AG04450 (cell line): ENCODE measurements around the gene HSD17B1. TPM values are rescaled to one million over a fixed set of nuclear protein-coding genes. Genes with fewer than 3 reads are reported as not detected.

ENCODE experiments used
- CTCF ChIA-PET: fragments of 300-600, 350-600 bp; formaldehyde crosslinking; extraction: SDS; loops from one replicate; lab custom pipeline; 2022; ENCODE audit warnings: antibody characterized with exemption, inconsistent platforms; lab: Charles Lee
- POLR2A ChIA-PET: fragments of 350-600 bp; formaldehyde crosslinking; extraction: SDS; loops from one replicate; lab custom pipeline; 2021; ENCODE audit warnings: antibody characterized with exemption, inconsistent platforms; lab: Yijun Ruan, JAX
- DNase-seq: peaks from one replicate; pipeline ENCODE4 v3.0.0-alpha.2; 2011; ENCODE audit warnings: low read depth, low spot score
- H3K27ac ChIP-seq: one replicate; pipeline ENCODE4 v1.5.1; 2012; ENCODE audit warnings: low read depth, low read length, control low read depth
- H3K27me3 ChIP-seq: one replicate; pipeline ENCODE4 v1.6.0; 2012; ENCODE audit warnings: low read length; ENCODE audit not compliant: control insufficient read depth, insufficient read depth
- H3K4me3 ChIP-seq: 2 replicates; pipeline ENCODE4 v1.5.1; 2011; ENCODE audit warnings: mild to moderate bottlenecking, low read depth, low read length, control low read depth
- H3K9me3 ChIP-seq: 2 replicates; pipeline ENCODE4 v1.5.1; 2012; ENCODE audit warnings: low read length; ENCODE audit not compliant: control insufficient read depth, insufficient read depth
- CTCF ChIP-seq: IDR thresholded peaks from 2 replicates; pipeline ENCODE4 v1.5.1; 2011; ENCODE audit warnings: low read depth, low read length, control low read depth, inconsistent platforms
- polyA plus RNA-seq: library from polyadenylated mRNA; depleted of rRNA; stranded (reverse); fragments of >200 nt; gene quantifications from 2 replicates; pipeline ENCODE4 v1.2.3, GENCODE V29; 2011

HSD17B1 gene
- polyA plus RNA-seq, 1 experiment = 0.87 TPM

GRCh38 chr17:42522263-42522790 is 30.4 kb upstream of the HSD17B1 start:
- H3K27me3 ChIP-seq = no peaks in the 10 kb centered on the region
- CTCF ChIA-PET = no interaction called here
- TF ChIP-seq CTCF = no peak
- POLR2A ChIA-PET = interaction anchor here (0.6 kb wide), 1 partner anchor 528 kb away, joined by 4 read pairs; no protein-coding TSS in a partner anchor
- H3K27ac ChIP-seq = peak overlapping the region; percentile 100
- no peaks in the 10 kb centered on the region for H3K9me3 ChIP-seq
- no peak overlapping the region for H3K4me3 ChIP-seq
- no peak for DNase-seq

GRCh38 chr17:42522798-42523278 is 29.9 kb upstream of the HSD17B1 start:
- H3K4me3 ChIP-seq = no peak overlapping the region
- ChIA-PET CTCF (no interaction called here), POLR2A (interaction anchor here (0.6 kb wide), 1 partner anchor 529 kb away, joined by 4 read pairs; no protein-coding TSS in a partner anchor)
- no peaks in the 10 kb centered on the region for H3K27me3 ChIP-seq
- TF ChIP-seq CTCF = no peak
- H3K27ac ChIP-seq = peak overlapping the region; percentile 100
- no peaks in the 10 kb centered on the region for H3K9me3 ChIP-seq
- DNase-seq = no peak

GRCh38 chr17:42525221-42525620 is 27.5 kb upstream of the HSD17B1 start:
- no peak overlapping the region for H3K4me3 ChIP-seq
- TF ChIP-seq CTCF = no peak
- no peaks in the 10 kb centered on the region for H3K27me3 ChIP-seq
- POLR2A ChIA-PET = interaction anchor here (0.7 to 1.4 kb wide), 3 partner anchors 102 to 216 kb away, joined by 3 to 5 read pairs (median 3); partner anchors contain the start of gene CAVIN1
- peak overlapping the region; percentile 47 for H3K27ac ChIP-seq
- CTCF ChIA-PET = interaction anchor here (1.3 kb wide), 1 partner anchor 11 kb away, joined by 3 read pairs; no protein-coding TSS in a partner anchor
- peak; percentile 54 for DNase-seq
- H3K9me3 ChIP-seq = no peaks in the 10 kb centered on the region

- Histone ChIP-seq H3K27ac (peak overlapping the region; percentile 47), H3K9me3 (no peaks in the 10 kb centered on the region), H3K27me3 (no peaks in the 10 kb centered on the region), H3K4me3 (no peak overlapping the region)
- DNase-seq = no peak
- TF ChIP-seq CTCF = no peak
- POLR2A ChIA-PET = interaction anchor here (1.4 kb wide), 1 partner anchor 103 kb away, joined by 5 read pairs; the partner anchor contains the start of gene CAVIN1
- CTCF ChIA-PET = interaction anchor here (2.2 kb wide), 1 partner anchor 201 kb away, joined by 16 read pairs; no protein-coding TSS in a partner anchor
Observed at GRCh38 chr17:42526031-42526444, 26.7 kb upstream of the HSD17B1 start.

- no peak for DNase-seq
Observed at GRCh38 chr17:42527932-42528331, 24.8 kb upstream of the HSD17B1 start.

More at GRCh38 chr17:42527932-42528331, 24.8 kb upstream of the HSD17B1 start:
- Histone ChIP-seq H3K9me3 (no peaks in the 10 kb centered on the region), H3K4me3 (no peak overlapping the region), H3K27ac (no peak overlapping the region), H3K27me3 (no peaks in the 10 kb centered on the region)
- POLR2A ChIA-PET = interaction anchor here (0.7 to 1.3 kb wide), 4 partner anchors 8 to 180 kb away, joined by 4 to 8 read pairs (median 6); partner anchors contain the start of genes CAVIN1 and NAGLU
- no peak for TF ChIP-seq CTCF
- CTCF ChIA-PET = interaction anchor here (0.6 to 2.2 kb wide), 23 partner anchors 9 to 385 kb away, joined by 3 to 16 read pairs (median 4); partner anchors contain the start of genes CAVIN1 and STAT3
